ENCODE measurements around the gene NOVA2.

Gene NOVA2

DNA sequence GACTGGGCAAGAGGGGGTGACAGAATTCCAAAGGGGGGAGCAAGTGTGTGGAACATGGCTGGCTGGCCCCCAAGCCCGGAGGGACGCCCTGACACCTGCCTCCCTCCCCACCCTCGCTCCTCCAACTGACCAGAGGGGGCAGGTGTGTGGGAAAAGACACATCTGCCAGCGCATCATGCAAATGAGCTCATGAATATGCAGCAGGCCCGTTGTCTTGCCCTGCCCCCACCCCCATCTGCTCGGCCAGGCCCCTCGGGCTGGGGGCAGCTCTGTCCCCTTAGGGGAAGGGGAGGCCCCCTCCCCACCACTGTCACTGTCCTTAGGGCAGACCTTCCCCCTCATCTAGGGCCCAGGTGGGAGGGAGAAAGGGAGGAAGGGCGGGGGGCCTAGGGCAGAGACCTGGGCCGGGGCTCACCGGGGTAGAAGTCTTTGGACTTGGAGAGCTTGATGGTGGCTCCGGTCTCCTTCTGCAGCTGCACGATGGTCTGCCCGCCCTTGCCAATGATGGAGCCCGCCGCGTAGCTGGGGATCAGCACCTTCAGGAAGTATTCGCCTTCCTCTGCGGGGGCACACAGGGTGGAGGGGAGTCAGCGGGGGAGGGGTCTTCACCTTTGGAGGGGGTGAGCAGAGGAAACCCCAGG, 12.9 kb downstream of the NOVA2 start:
- DNase-seq, result no peak

GRCh38 chr19:45959517-45960025, 14.1 kb downstream of the NOVA2 start:
- no peak for DNase-seq

- DNase-seq, result no peak
Measured at GRCh38 chr19:45958769-45959516, 14.7 kb downstream of the NOVA2 start.

DNA sequence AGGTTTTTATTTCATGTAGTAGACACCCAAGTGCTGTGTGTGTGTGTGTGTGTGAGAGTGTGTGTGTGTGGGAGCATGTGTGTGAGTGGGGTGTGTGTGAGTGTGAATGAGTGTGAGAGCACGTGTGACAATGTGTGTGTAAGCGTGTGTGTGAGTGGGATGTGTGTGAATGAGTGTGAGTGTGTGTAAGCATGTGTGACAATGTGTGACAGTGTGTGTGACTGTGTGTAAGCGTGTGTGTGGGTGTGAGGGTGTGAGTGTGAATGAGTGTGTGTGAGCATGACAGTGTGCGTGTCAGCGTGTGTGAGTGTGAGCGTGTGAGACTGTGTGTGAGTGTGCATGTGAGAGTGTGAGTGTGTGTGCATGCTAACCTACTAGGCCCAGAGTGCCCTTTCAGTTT, 15.3 kb downstream of the NOVA2 start:
- no peak for DNase-seq

GRCh38 chr19:45955905-45956608, 17.6 kb downstream of the NOVA2 start:
- no peak for DNase-seq

DNA sequence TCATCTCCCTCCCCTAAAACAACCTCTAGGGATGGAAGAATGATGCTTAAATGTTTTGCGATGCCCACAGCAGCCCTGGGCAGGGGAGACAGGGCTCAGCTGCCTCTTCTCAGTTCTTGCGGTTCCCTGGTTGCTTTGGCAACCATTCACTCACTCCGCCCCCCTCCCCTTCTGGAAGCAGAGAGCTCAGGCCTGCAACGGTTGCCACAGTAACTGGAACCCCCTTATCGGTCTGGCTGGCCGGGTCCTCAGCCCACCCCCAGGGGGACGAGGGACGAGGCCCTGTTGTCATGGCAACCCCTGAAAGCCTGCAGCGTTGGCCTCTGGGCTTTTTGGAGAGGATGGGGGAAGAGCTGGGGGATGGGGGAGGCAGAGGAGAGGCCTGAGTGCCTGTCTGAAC, 19.5 kb downstream of the NOVA2 start:
- no peak for DNase-seq

GRCh38 chr19:45953676-45954075, 20.0 kb downstream of the NOVA2 start:
- DNase-seq, result no peak

DNA sequence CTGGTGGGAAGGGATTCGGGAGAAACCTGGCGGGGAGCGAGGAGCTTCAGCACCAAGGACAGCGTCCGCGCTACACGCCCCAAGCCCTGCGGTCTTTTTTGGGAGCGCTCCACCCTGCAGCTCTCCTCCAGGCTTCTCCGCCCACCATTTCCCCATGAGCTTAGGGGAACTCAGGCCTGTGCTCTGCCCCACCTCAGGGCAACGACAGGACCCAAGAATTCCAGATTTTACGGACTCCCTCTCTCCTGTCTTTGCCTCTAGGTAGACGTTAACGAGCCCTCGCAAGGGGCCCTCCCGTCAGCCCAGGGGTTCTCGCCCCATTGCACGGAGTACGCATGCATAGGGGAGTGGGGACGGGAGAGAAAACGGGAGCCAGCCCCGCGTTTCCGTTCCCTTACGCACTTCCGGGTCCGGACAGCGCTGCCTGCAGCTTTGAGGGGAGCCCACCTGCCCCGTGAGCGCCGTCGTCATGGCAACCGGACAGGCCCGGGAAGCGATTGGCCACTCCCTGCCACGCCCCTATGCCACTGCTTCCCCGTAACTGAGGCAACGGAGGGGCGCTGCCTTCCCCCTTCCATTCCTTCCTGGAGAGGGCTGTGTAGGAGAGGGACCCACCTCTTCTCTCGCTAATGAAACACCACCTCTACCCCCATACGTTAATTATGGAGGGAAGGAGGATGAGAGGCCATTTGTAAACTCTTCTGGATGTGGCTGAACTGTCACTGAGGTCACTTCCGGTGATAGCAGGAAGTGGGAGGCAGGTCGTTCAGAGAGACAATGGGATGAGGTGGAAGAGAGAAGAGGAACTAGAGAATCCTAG, 20.8 kb downstream of the NOVA2 start:
- peak; percentile 51 to 61 for DNase-seq

GRCh38 chr19:45952341-45952685, 21.4 kb downstream of the NOVA2 start:
- no peak for DNase-seq

DNA sequence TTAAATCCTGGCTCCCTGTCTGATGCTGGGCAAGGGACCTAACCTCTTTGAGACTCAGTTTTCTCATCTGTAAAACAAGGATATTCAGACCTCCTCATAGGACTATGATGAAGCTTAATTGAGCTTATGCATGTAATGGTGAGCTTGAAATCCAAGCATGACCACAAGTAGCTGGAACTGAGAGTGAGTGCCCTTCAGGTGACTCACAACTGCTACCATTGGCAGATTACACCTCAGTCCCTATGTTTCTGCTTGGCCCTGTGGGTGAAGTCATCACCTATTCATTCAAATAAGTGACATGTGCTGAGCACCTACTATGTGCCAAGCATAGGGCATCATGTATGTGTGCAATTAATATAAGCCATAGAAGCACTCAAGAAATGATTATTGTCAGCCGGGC, 25.7 kb downstream of the NOVA2 start:
- DNase-seq, result no peak

DNA sequence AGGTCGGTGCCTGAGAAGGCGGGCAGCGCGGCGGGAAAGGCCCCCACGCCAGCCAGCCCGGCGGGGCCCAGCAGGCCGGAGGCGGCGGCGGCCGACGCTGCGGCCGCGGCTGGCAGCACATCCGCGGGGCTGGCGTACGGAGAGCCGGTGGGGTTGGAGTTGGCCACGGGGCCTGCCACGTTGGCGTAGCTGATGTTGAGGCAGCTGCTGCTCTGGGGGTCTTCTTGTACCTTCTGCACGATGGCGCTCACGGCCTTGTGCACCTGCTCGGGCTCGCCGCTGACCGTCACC, 33.2 kb downstream of the NOVA2 start:
- no peak for DNase-seq

GRCh38 chr19:45939792-45940514, 33.7 kb downstream of the NOVA2 start:
- no peak for DNase-seq

- DNase-seq, result no peak
Measured at GRCh38 chr19:45938733-45939319, 34.8 kb downstream of the NOVA2 start.

- DNase-seq, result no peak
Measured at GRCh38 chr19:45935267-45935666, 38.4 kb downstream of the NOVA2 start.

DNA sequence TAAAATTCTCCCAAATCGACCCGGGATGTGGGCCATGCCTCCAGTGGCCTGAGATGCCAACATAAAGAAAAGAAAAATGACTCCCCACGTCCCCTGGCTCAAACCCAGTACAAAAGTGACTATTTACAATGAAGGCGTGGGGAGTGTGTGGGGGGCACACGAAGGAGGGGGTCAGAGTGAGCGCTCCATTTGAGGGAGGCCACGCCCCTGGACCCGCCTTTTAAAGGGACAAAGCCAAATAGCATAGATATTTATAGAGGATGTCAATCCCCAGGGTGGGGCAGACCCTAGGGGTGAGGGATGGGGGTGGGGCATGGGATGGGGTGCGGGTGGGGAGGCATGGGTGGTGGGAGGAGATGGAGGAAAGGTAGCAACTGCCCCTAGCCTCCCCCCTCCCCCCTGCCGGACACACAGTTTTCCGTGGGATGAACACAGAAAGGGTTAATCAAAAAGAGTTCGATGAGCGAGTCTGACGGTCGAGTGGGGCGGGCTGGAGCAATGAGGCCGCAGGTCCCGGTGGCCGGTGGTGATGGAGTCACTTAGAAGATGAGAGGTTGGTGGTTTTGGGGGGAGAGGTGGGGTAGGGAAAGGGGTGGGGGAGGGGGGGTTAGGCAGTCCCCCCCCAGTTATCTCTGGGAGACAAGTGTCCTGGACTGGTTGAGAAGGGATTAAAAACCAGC, 39.0 kb downstream of the NOVA2 start:
- DNase-seq, result no peak

GRCh38 chr19:45933759-45934158, 39.9 kb downstream of the NOVA2 start:
- DNase-seq, result no peak

- DNase-seq, result no peak
Measured at GRCh38 chr19:45931055-45931454, 42.6 kb downstream of the NOVA2 start.

DNA sequence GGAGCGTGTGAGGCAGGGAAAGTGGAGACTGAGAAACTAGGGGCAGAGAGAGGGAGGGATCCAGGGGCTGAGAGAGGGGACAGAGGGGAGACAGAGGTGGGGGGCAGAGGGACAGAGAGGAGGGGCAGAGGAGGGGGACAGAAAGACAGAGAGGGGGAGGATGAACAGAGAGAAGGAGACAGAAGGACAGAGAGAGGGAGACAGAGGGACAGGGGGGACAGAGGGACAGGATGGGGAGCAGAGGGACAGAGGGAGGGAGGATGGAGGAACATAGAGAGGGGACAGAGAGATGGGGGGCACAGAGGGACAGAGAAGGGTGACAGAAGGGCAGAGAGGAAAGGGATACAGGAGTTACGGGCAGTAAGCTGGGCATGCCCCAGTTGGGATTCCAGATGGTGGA, 44.4 kb downstream of the NOVA2 start:
- no peak for DNase-seq

- peak; percentile 87 for DNase-seq
Measured at GRCh38 chr19:45927565-45928261, 46.0 kb downstream of the NOVA2 start.

- DNase-seq, result no peak
Measured at GRCh38 chr19:45924891-45925447, 48.7 kb downstream of the NOVA2 start.

DNA sequence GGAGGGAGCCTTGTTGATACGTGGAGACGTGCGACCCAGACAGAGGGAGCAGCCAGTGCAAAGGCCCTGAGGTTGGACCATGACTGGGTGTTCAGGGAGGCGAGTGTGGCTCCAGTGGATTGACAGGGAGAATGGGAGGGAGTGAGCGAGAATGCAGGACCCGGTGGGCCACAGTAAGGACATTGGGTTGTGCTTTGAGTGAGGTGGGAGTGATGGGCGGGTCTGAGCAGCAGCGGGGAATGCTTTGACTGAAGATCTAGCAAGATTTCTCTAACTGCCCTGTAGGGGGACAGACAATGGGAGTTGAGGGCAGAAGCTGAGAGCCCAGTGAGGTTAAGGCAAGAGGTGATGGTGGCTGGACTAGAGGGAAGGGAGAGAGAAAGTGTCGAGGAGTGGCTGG, 51.4 kb downstream of the NOVA2 start:
- no peak for DNase-seq

Data from stimulated activated CD4-positive, alpha-beta T cell treated with anti-CD3 and anti-CD28 coated beads, Interleukin-2, amount 100 ng/mL, for 24 hours (primary cell).